ENCODE results near the gene TRIM59.

GRCh38 chr3:160393346-160394008 is 56.1 kb downstream of the TRIM59 start:
- TF ChIP-seq CTCF (IDR thresholded peaks at IDR 0.05) = no peak
- no peak for TF ChIP-seq POLR2A (IDR thresholded peaks at IDR 0.05)

Data from thyroid gland (tissue), 4 donors.